ENCODE results near the gene ERCC1. TPM values are rescaled to one million over a fixed set of nuclear protein-coding genes. Genes with fewer than 3 reads are reported as not detected.

Gene ERCC1
- total and polyA plus RNA-seq, 2 of the 13 experiments (the other 11 are each of a cell fraction or from before 2014, with no cell fraction given) = 40.0 to 66.4 TPM

DNA sequence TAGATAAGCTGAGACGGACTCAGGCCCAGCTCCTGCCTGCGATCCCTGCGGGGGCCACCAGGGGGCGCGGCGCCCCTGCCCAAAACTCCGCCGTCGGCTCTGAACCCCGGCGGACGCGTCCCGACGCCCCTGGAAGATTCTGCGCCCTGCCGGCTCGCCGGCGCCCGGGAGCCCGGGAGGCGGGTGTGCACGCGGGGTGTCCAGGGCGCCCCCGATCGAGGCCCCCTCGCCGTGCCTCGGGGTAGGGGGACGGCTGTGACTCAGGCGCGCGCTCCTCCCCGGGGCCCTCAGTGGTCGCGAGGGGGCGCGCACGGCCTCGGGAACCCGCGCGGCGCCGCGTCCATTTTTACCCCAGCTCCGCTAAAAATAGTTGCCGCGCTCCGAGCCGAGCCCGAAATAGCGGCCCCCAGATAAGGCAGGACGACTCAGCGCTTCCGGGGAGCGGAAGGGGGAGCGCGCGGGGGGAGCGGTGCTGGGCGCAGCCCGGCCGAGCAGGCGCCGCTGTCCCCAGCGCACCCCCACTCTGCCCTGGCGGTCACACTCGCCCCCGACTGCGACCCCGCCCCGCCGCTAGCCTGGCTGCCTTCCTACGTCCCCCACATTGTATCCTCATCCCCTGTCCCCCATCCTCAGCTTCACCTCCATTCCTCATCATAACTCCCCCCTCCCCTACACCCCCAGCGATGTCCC is 16.0 kb upstream of the ERCC1 start (continued):
- TF ChIP-seq, protein P1, sequence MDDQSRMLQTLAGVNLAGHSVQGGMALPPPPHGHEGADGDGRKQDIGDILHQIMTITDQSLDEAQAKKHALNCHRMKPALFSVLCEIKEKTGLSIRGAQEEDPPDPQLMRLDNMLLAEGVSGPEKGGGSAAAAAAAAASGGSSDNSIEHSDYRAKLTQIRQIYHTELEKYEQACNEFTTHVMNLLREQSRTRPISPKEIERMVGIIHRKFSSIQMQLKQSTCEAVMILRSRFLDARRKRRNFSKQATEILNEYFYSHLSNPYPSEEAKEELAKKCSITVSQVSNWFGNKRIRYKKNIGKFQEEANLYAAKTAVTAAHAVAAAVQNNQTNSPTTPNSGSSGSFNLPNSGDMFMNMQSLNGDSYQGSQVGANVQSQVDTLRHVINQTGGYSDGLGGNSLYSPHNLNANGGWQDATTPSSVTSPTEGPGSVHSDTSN (CRISPR knock-in tag; IDR thresholded peaks at IDR 0.05; ENCODE audit: borderline replicate concordance) = no peak
- TF ChIP-seq ZNF3 (CRISPR knock-in tag; IDR thresholded peaks at IDR 0.05) = no peak
- TF ChIP-seq, protein P2, sequence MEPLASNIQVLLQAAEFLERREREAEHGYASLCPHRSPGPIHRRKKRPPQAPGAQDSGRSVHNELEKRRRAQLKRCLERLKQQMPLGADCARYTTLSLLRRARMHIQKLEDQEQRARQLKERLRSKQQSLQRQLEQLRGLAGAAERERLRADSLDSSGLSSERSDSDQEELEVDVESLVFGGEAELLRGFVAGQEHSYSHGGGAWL (CRISPR knock-in tag; IDR thresholded peaks at IDR 0.05) = peak; percentile 27; the same call in 1 of the 2 replicates
- TF ChIP-seq ZNF296 (CRISPR knock-in tag; conservative IDR thresholded peaks at IDR 0.05) = no peak
- TF ChIP-seq, protein P3, sequence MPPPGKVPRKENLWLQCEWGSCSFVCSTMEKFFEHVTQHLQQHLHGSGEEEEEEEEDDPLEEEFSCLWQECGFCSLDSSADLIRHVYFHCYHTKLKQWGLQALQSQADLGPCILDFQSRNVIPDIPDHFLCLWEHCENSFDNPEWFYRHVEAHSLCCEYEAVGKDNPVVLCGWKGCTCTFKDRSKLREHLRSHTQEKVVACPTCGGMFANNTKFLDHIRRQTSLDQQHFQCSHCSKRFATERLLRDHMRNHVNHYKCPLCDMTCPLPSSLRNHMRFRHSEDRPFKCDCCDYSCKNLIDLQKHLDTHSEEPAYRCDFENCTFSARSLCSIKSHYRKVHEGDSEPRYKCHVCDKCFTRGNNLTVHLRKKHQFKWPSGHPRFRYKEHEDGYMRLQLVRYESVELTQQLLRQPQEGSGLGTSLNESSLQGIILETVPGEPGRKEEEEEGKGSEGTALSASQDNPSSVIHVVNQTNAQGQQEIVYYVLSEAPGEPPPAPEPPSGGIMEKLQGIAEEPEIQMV (CRISPR knock-in tag; IDR thresholded peaks at IDR 0.05; ENCODE audit: low read depth) = no peak
- TF ChIP-seq HMG20B (CRISPR knock-in tag; conservative IDR thresholded peaks at IDR 0.05) = 0 out of 2 replicates have a peak, but pooled peaks have one; percentile 41
- TF ChIP-seq ZSCAN20 (CRISPR knock-in tag; IDR thresholded peaks at IDR 0.05; ENCODE audit: borderline replicate concordance) = peak; percentile 33; the same call in 1 of the 2 replicates
- no peak for TF ChIP-seq NAIF1 (CRISPR knock-in tag; IDR thresholded peaks at IDR 0.05; ENCODE audit: borderline replicate concordance)
- TF ChIP-seq RORA (CRISPR knock-in tag; IDR thresholded peaks at IDR 0.05) = no peak
- peak; percentile 74; the same call in 1 of the 2 replicates for TF ChIP-seq SRF (IDR thresholded peaks at IDR 0.05; ENCODE audit: low read depth, low read length)
- no peak for TF ChIP-seq AKAP8 (CRISPR knock-in tag; IDR thresholded peaks at IDR 0.05)
- peak; percentile 63; the same call in 1 of the 2 replicates for TF ChIP-seq ZNF749 (CRISPR knock-in tag; IDR thresholded peaks at IDR 0.05; ENCODE audit: borderline replicate concordance)
- TF ChIP-seq POGZ (CRISPR knock-in tag; IDR thresholded peaks at IDR 0.05) = no peak
- TF ChIP-seq ZC3H13 (CRISPR knock-in tag; IDR thresholded peaks at IDR 0.05) = no peak
- TF ChIP-seq CBX2 (IDR thresholded peaks at IDR 0.05; ENCODE audit: low read depth, low read length) = no peak
- no peak for TF ChIP-seq CBX2 (CRISPR knock-in tag; IDR thresholded peaks at IDR 0.05; ENCODE audit: low read depth)
- TF ChIP-seq SP2 (CRISPR knock-in tag; IDR thresholded peaks at IDR 0.05) = no peak
- TF ChIP-seq ATM (IDR thresholded peaks at IDR 0.05; ENCODE audit: borderline replicate concordance) = no peak
- TF ChIP-seq, protein P4, sequence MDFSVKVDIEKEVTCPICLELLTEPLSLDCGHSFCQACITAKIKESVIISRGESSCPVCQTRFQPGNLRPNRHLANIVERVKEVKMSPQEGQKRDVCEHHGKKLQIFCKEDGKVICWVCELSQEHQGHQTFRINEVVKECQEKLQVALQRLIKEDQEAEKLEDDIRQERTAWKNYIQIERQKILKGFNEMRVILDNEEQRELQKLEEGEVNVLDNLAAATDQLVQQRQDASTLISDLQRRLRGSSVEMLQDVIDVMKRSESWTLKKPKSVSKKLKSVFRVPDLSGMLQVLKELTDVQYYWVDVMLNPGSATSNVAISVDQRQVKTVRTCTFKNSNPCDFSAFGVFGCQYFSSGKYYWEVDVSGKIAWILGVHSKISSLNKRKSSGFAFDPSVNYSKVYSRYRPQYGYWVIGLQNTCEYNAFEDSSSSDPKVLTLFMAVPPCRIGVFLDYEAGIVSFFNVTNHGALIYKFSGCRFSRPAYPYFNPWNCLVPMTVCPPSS (IDR thresholded peaks at IDR 0.05) = no peak
- TF ChIP-seq MEIS1 (CRISPR knock-in tag; IDR thresholded peaks at IDR 0.05; ENCODE audit: borderline replicate concordance) = no peak
- TF ChIP-seq, protein P5, sequence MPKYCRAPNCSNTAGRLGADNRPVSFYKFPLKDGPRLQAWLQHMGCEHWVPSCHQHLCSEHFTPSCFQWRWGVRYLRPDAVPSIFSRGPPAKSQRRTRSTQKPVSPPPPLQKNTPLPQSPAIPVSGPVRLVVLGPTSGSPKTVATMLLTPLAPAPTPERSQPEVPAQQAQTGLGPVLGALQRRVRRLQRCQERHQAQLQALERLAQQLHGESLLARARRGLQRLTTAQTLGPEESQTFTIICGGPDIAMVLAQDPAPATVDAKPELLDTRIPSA (CRISPR knock-in tag; IDR thresholded peaks at IDR 0.05; ENCODE audit: borderline replicate concordance) = no peak
- no peak for TF ChIP-seq MZF1 (CRISPR knock-in tag; IDR thresholded peaks at IDR 0.05; ENCODE audit: borderline replicate concordance)
- 0 out of 2 replicates have a peak, but pooled peaks have one; percentile 34 for TF ChIP-seq POLR2G (IDR thresholded peaks at IDR 0.05; ENCODE audit: low read depth, low read length)
- no peak for TF ChIP-seq MTA3 (CRISPR knock-in tag; IDR thresholded peaks at IDR 0.05)
